Stomach (tissue), 4 donors: ENCODE results near the gene GRIA4.

Experiments used
- POLR2A ChIP-seq, 4 donors: fragments of 450-650 bp; IDR thresholded peaks; one replicate each; pipeline ENCODE4 v1.6.1; 2016; ENCODE audit warnings: antibody characterized with exemption in 4 of 4, control low read depth in 2 of 4, mild to moderate bottlenecking in 1 of 4, moderate library complexity in 1 of 4
- TF ChIP-seq, protein P1 (sequence below), 7 experiments: fragments of 450-650 bp in 4 of 7; fragments of 200-600 bp in 3 of 7; sonication (generic) in 3 of 7; IDR thresholded peaks; one replicate each; pipeline ENCODE4 v1.5.1; 2016 to 2019; ENCODE audit warnings: antibody characterized with exemption in 7 of 7, control low read depth in 2 of 7, mild to moderate bottlenecking in 1 of 7

- TF ChIP-seq, protein P1, sequence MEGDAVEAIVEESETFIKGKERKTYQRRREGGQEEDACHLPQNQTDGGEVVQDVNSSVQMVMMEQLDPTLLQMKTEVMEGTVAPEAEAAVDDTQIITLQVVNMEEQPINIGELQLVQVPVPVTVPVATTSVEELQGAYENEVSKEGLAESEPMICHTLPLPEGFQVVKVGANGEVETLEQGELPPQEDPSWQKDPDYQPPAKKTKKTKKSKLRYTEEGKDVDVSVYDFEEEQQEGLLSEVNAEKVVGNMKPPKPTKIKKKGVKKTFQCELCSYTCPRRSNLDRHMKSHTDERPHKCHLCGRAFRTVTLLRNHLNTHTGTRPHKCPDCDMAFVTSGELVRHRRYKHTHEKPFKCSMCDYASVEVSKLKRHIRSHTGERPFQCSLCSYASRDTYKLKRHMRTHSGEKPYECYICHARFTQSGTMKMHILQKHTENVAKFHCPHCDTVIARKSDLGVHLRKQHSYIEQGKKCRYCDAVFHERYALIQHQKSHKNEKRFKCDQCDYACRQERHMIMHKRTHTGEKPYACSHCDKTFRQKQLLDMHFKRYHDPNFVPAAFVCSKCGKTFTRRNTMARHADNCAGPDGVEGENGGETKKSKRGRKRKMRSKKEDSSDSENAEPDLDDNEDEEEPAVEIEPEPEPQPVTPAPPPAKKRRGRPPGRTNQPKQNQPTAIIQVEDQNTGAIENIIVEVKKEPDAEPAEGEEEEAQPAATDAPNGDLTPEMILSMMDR (IDR thresholded peaks at IDR 0.05), result no peak
- no peak for TF ChIP-seq POLR2A (IDR thresholded peaks at IDR 0.05)
These were observed 122.7 kb downstream of the GRIA4 start for GRCh38 chr11:105732611-105733010.
